Heart left ventricle (tissue), 16 donors: ENCODE measurements around the gene BLOC1S1. TPM values are rescaled to one million over a fixed set of nuclear protein-coding genes. Genes with fewer than 3 reads are reported as not detected.

Experiments
- ATAC-seq, 4 donors: fragments of 200-7000 bp; cut with Tn5 transposase; one replicate each; pipeline ENCODE4 v1.9.1; 2020 to 2022; ENCODE audit warnings: moderate library complexity in 4 of 4, mild to moderate bottlenecking in 3 of 4, moderate number of reproducible peaks in 1 of 4
- DNase-seq, 5 donors: peaks; one replicate each; pipeline ENCODE4 v3.0.0-alpha.2; 2020
- H3K27ac ChIP-seq, 12 donors: fragments of 200-600 bp; sonication (generic) in 4 of 12; one replicate each; pipeline versions ENCODE4 v1.5.0 to v1.8.0; 2016 to 2022; ENCODE audit warnings: mild to moderate bottlenecking in 2 of 12
- H3K27me3 ChIP-seq, 9 donors: fragments of 200-600 bp; sonication (generic) in 2 of 9; one replicate each; pipeline versions ENCODE4 v1.5.1 to v1.8.0; 2016 to 2022; ENCODE audit warnings: mild to moderate bottlenecking in 3 of 9
- H3K36me3 ChIP-seq, 9 donors: fragments of 200-600 bp; sonication (generic) in 2 of 9; one replicate each; pipeline versions ENCODE4 v1.5.0 to v1.8.0; 2018 to 2022; ENCODE audit warnings: mild to moderate bottlenecking in 2 of 9
- H3K4me1 ChIP-seq, 12 donors: fragments of 200-600 bp; sonication (generic) in 4 of 12; one replicate each; pipeline versions ENCODE4 v1.5.0 to v1.8.0; 2016 to 2022; ENCODE audit warnings: mild to moderate bottlenecking in 3 of 12
- H3K4me3 ChIP-seq, 12 donors: fragments of 200-600 bp; sonication (generic) in 4 of 12; one replicate each; pipeline versions ENCODE4 v1.5.0 to v1.8.0; 2017 to 2022; ENCODE audit warnings: mild to moderate bottlenecking in 9 of 12, moderate library complexity in 4 of 12
- H3K9me3 ChIP-seq, 12 donors: fragments of 200-600 bp; sonication (generic) in 4 of 12; one replicate each; pipeline versions ENCODE4 v1.5.0 to v1.8.0; 2016 to 2022; ENCODE audit warnings: mild to moderate bottlenecking in 1 of 12
- POLR2A ChIP-seq, 2 donors: fragments of 450-650 bp; IDR thresholded peaks; one replicate each; pipeline ENCODE4 v1.6.1; 2017; ENCODE audit warnings: antibody characterized with exemption in 2 of 2, mild to moderate bottlenecking in 2 of 2, moderate library complexity in 2 of 2
- WGBS, 4 donors: extraction: QIAGEN DNeasy Blood & Tissue Kit in 2 of 4; methylation state at CpG; one replicate each; pipeline versions ENCODE4 v1.1.5 to v1.1.7; 2013 to 2018; 5-methylcytosine and 5-hydroxymethylcytosine counted together
- intact Hi-C, 10 donors: fragments of 100-400 bp; cut with DNase I; formaldehyde crosslinking; loops; one replicate each; pipeline versions ENCODE4 v1.11.1 to v1.14.2; 2022
- polyA plus RNA-seq, 2 donors: library from polyadenylated mRNA; stranded (reverse); fragments of 200-250 nt; gene quantifications; one replicate each; pipeline ENCODE4 v1.2.3, GENCODE V29; 2013
- total RNA-seq, 9 donors: library from RNA; depleted of rRNA in 2 of 9; stranded (reverse); fragments of >200 nt in 2 of 9; fragmentation: NEBNext Ultra II Directional in 3 of 9; extraction: Animal tissue kit (Norgen Biotek cat#: 25700) in 3 of 9; gene quantifications; one replicate each; pipeline versions ENCODE4 v1.1.0 to v1.2.4, GENCODE V29; 2016 to 2023
- TF ChIP-seq, protein P1 (sequence below), 12 donors: fragments of 200-600 bp; sonication (generic) in 4 of 12; IDR thresholded peaks; one replicate each; pipeline versions ENCODE4 v1.5.0 to v1.8.0; 2018 to 2022; ENCODE audit warnings: antibody characterized with exemption in 12 of 12, mild to moderate bottlenecking in 5 of 12
- donor health status: ischemic (EF 13 %, LVEDD 7.1; RV severe dilation, severe dysfunction).
- donor health status: healthy with polysubstance abuse.
- donor health status: DM: no; HTN: yes; CAD: no.
- donor health status: DM: no; HTN: no; CAD: no.
- donor health status: ischemic (EF 25% LVEDD 6.9; RV normal size, moderate dysfunction).
- donor health status: ischemic (EF 25% LVEDD 5.7; RV mildly dilated, moderate dysfunction).
- donor health status: healthy.
- donor health status: DM: yes; HTN: yes; CAD: no.
- donor health status: ischemic (EF 35%, LVEDD 5.7; RV mildly dilated, moderate dysfunction).
- donor health status: nonischemic (EF 11% LVEDD 7.7; RV severe dilation, severe dysfunction).
- donor health status: DM: yes; HTN: yes; CAD: no.
- donor health status: PGD.
- donor health status: ischemic (EF 29% LVEDD 5.4; RV normal size, mild dysfunction).
- donor health status: nonischemic (EF 23%, LVEDD 6.1; RV moderate dilation, normal function).

The BLOC1S1 gene
- total and polyA plus RNA-seq, 11 donors, result 71.3 to 314 (median 132) TPM

- peak; percentile 76 to 88 (median 78) for ATAC-seq
- Histone ChIP-seq H3K27me3 (no peaks in the 10 kb centered on the region), H3K36me3 (peaks cover 0 to 17% (median 7%) of the 10 kb centered on the region in 9 donors), H3K27ac (peak overlapping the region; percentile 38 to 79 (median 62)), H3K4me3 (peak overlapping the region; percentile 14 to 51 (median 38)), H3K4me1 (peaks cover 0 to 26% (median 7%) of the 10 kb centered on the region in 12 donors), H3K9me3 (no peaks in the 10 kb centered on the region)
- TF ChIP-seq POLR2A (IDR thresholded peaks at IDR 0.05), result peak in 1 of 2 donors; percentile 22
- TF ChIP-seq, protein P1, sequence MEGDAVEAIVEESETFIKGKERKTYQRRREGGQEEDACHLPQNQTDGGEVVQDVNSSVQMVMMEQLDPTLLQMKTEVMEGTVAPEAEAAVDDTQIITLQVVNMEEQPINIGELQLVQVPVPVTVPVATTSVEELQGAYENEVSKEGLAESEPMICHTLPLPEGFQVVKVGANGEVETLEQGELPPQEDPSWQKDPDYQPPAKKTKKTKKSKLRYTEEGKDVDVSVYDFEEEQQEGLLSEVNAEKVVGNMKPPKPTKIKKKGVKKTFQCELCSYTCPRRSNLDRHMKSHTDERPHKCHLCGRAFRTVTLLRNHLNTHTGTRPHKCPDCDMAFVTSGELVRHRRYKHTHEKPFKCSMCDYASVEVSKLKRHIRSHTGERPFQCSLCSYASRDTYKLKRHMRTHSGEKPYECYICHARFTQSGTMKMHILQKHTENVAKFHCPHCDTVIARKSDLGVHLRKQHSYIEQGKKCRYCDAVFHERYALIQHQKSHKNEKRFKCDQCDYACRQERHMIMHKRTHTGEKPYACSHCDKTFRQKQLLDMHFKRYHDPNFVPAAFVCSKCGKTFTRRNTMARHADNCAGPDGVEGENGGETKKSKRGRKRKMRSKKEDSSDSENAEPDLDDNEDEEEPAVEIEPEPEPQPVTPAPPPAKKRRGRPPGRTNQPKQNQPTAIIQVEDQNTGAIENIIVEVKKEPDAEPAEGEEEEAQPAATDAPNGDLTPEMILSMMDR (IDR thresholded peaks at IDR 0.05), result peak in 10 of 12 donors; percentile 11 to 53 (median 32)
- intact Hi-C loops, result loop anchor here in 8 of 10 donors (1.0 to 5.0 kb wide), 4 partner anchors 39 to 47 kb away; partner anchors contain the start of genes RDH5 (in 6 of the 8) and CD63 (in 1 of the 8)
- peak in 4 of 5 donors; percentile 64 to 78 (median 72) for DNase-seq
- 10 to 23% (median 11%) methylated on average over 13 to 17 of the region's 17 CpGs for WGBS, 4 donors
Observed at GRCh38 chr12:55681142-55682077, 34.4 kb upstream of the BLOC1S1 start.

DNA sequence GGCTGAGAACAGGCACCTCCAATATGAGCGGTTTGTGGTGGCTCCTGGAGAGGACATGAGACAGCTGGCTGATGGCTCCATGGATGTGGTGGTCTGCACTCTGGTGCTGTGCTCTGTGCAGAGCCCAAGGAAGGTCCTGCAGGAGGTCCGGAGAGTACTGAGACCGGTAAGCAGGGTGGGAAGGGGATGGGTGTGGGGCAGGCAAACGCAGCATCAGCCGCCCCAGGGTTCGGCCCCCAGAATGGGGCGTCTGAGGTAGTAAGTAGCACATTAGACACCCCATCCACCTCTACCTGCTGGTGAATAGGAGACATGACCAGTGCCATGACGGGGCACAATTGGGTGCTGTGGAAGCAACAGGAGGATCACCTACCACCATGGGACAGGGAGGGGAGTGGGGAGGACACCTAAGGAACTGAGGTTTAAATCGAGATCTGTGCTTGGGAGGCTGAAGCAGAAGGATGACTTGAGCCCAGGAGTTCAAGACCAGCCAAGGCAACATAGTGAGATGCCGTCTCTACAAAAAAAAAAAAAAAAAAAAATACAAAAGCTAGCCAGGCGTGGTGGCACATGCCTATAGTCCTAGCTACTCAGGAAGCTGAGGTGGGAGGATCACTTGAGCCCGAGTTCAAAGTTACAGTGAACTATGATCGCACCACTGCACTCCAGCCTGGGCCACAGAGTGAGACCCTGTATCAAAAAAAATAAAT lies 33.6 kb upstream of the BLOC1S1 start:
- Histone ChIP-seq H3K36me3 (peaks cover 0 to 25% (median 7%) of the 10 kb centered on the region in 9 donors), H3K27ac (peak overlapping the region in 11 of 12 donors; percentile 38 to 79 (median 61)), H3K9me3 (no peaks in the 10 kb centered on the region), H3K27me3 (no peaks in the 10 kb centered on the region), H3K4me3 (peak overlapping the region; percentile 14 to 51 (median 38)), H3K4me1 (peaks cover 0 to 24% (median 7%) of the 10 kb centered on the region in 12 donors)
- 82 to 87% (median 84%) methylated on average over 12 to 13 of the region's 13 CpGs for WGBS, 4 donors
- ATAC-seq (peak in 2 of 4 donors; percentile 4 to 7), DNase-seq (no peak)
- TF ChIP-seq, protein P1 (IDR thresholded peaks at IDR 0.05), result no peak
- no peak for TF ChIP-seq POLR2A (IDR thresholded peaks at IDR 0.05)
- intact Hi-C loops, result loop anchor here in 4 of 10 donors (5.0 kb wide), 1 partner anchor 40 kb away; the partner anchor contains the start of gene RDH5 (in 4 of the 4)

DNA sequence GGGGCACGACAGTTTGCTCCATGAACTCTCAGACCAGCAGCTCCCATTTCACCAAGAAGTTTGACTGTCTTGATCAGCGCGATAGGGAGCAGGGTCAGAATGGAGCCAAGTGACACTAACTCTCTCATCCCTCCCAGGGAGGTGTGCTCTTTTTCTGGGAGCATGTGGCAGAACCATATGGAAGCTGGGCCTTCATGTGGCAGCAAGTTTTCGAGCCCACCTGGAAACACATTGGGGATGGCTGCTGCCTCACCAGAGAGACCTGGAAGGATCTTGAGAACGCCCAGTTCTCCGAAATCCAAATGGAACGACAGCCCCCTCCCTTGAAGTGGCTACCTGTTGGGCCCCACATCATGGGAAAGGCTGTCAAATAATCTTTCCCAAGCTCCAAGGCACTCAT lies 32.2 kb upstream of the BLOC1S1 start:
- Histone ChIP-seq H3K4me3 (no peak overlapping the region), H3K9me3 (no peaks in the 10 kb centered on the region), H3K27ac (no peak overlapping the region), H3K4me1 (peaks cover 0 to 24% (median 7%) of the 10 kb centered on the region in 12 donors), H3K36me3 (peaks cover 0 to 40% (median 19%) of the 10 kb centered on the region in 9 donors), H3K27me3 (no peaks in the 10 kb centered on the region)
- no peak for TF ChIP-seq POLR2A (IDR thresholded peaks at IDR 0.05)
- TF ChIP-seq, protein P1 (IDR thresholded peaks at IDR 0.05), result no peak
- intact Hi-C loops, result loop anchor here in 4 of 10 donors (5.0 kb wide), 1 partner anchor 39 kb away; the partner anchor contains the start of gene RDH5 (in 4 of the 4)
- ATAC-seq (no peak), DNase-seq (no peak)
- WGBS, 4 donors, result 86 to 89% (median 88%) methylated on average over 7 of the region's 7 CpGs
